GM12864 (cell line): ENCODE measurements around the gene UBA1.

Experiments used
- DNase-seq: peaks from one replicate; pipeline ENCODE4 v3.0.0-alpha.2; 2011; ENCODE audit warnings: low read depth
- H3K4me3 ChIP-seq: 2 replicates; pipeline ENCODE4 v1.5.1; 2011; ENCODE audit warnings: mild to moderate bottlenecking, low read depth, low read length, control low read depth
- TF ChIP-seq, protein P1 (sequence below): IDR thresholded peaks from 2 replicates; pipeline ENCODE4 v1.5.1; 2011; ENCODE audit warnings: low read depth, mild to moderate bottlenecking, moderate library complexity, low read length, control low read depth, inconsistent platforms; ENCODE audit errors: missing control alignments

The UBA1 gene

DNA sequence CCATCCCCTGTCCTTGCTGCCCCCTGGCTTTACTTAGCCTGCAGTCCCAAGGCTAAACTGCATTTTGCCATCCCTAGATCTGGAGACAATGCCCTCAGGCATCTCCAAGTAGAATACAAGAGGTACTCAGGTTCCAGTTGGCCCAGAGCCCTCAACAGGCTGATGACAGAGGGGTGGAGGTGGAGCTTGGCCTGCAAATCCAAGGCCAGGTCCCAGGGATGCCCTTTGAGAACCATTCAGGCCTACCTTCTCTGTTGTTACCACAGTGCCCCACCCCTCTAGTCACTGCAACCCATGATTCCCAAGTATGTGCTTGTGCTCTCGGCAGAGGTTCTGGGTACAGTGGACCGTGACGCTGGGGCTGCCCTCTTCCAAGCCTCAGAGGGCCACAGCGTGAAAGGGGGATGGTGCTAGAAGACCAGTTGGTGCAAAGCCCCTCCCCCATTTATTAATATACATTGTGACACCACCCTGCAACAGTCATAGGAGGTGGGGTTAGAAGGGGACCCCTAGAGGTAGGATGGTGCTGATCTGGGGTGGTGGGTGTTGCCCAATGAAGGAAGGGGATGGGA, 6.4 kb upstream of the UBA1 start:
- TF ChIP-seq, protein P1, sequence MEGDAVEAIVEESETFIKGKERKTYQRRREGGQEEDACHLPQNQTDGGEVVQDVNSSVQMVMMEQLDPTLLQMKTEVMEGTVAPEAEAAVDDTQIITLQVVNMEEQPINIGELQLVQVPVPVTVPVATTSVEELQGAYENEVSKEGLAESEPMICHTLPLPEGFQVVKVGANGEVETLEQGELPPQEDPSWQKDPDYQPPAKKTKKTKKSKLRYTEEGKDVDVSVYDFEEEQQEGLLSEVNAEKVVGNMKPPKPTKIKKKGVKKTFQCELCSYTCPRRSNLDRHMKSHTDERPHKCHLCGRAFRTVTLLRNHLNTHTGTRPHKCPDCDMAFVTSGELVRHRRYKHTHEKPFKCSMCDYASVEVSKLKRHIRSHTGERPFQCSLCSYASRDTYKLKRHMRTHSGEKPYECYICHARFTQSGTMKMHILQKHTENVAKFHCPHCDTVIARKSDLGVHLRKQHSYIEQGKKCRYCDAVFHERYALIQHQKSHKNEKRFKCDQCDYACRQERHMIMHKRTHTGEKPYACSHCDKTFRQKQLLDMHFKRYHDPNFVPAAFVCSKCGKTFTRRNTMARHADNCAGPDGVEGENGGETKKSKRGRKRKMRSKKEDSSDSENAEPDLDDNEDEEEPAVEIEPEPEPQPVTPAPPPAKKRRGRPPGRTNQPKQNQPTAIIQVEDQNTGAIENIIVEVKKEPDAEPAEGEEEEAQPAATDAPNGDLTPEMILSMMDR, result no peak
- no peak for DNase-seq
- no peak overlapping the region for H3K4me3 ChIP-seq

DNA sequence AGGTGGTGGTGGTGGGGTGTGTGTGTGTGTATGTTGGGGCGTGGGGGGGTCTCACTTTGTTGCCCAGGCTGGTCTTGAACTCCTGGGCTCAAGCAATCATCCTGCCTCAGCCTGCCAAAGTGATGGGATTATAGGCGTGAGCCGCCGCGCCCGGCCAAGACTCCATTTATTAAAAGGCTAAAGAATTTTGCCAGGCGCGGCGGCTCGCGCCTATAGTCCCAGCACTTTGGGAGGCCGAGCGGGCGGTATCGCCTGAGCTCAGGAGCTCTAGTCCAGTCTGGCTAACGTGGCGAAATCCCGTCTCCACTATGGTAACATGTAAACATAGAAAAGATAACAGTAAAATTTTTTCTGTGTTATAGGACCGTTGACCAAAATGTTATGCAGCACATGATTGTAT, 3.7 kb upstream of the UBA1 start:
- TF ChIP-seq, protein P1, result no peak
- H3K4me3 ChIP-seq, result no peak overlapping the region
- DNase-seq, result no peak

DNA sequence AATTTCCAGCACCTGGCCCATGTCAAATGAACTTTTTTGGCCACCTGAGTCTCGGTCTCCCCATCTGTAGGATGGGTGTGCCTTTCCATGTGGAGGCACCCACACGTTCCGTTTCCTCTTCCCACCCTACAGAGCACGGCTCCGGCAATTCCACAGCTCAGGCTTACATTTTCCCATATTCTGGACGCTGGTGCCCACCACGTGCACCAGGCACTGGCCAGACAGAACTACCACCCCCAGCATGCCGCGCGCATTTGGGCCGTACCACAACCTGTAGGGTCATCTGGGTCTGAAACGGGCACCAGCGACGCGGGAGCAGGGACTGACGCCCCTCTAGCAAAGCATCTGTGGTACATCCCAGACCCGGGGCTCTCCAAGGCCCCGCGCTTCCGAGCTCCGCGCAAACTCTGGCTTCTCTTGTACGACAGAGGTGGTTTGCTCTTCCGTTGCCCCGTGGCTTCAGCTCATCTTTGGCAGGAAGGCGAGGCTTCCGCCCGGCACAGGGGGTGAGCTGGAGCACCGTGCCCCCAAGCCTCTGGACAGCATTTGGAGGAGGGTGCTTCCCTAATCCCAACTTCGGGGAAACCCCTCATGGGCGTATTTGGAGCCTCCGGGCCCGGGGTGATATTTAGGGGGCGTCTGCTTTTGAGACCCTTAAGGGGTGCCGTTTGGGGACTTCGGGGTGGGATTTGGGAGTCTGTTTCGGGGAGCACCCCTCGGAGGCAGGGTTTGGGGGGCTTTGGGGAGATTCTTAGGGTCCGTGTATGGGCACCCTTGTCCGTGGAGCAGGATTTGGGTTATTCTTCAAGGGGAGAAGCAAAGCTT, 3.0 kb upstream of the UBA1 start:
- peak overlapping the region; percentile 74 for H3K4me3 ChIP-seq
- peak; percentile 86 for DNase-seq
- TF ChIP-seq, protein P1, result no peak

- TF ChIP-seq, protein P1, result no peak
- peak; percentile 51 for DNase-seq
- peak overlapping the region; percentile 74 for H3K4me3 ChIP-seq
Observed at GRCh38 chrX:47191331-47191730, 2.3 kb upstream of the UBA1 start.

GRCh38 chrX:47191806-47192401, 1.7 kb upstream of the UBA1 start:
- peak; percentile 55 for DNase-seq
- H3K4me3 ChIP-seq, result peak overlapping the region; percentile 74
- TF ChIP-seq, protein P1, result no peak

DNA sequence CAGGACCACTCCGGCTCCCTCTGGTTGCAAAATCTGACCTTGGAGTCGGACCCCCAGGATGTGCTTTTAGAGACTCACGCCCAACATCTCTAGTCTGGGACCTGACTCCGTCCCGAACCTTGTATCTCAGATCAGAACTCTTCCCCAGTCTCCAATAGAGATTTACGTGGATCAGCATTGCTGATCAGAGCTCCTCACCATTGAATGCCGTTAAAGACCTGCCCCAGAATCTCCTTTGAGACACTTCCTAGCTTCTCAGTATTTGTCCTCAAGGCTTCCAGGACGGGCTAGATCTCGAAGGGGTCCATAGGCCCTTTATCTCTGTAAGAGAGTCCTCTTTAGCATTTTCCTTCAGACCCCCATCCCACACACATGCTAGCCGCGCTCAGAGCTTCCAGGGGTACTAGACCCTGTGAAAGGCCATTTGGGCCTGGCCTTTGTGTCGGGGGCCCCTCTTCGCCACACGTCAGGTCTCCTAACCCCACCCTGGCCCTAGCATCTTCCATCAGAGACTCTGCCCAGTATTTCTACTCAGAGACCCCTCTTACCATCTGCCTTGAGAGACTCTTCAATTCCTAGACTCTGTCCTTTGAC, 662 bp downstream of the UBA1 start:
- no peak for DNase-seq
- H3K4me3 ChIP-seq, result peak overlapping the region; percentile 82
- TF ChIP-seq, protein P1, result no peak
